CD4-positive, alpha-beta T cell treated with Interleukin-15 for 1 hour (primary cell): ENCODE data around the gene TIAL1.
"Not testable (repeated sequence)": the region's sequence is repeated elsewhere in the genome, so short reads cannot be mapped to it uniquely, and the experiment has no call there.

Source experiments
- DNase-seq: peaks from one replicate; pipeline ENCODE4 v3.0.0-alpha.2; 2020

TIAL1 gene

DNA sequence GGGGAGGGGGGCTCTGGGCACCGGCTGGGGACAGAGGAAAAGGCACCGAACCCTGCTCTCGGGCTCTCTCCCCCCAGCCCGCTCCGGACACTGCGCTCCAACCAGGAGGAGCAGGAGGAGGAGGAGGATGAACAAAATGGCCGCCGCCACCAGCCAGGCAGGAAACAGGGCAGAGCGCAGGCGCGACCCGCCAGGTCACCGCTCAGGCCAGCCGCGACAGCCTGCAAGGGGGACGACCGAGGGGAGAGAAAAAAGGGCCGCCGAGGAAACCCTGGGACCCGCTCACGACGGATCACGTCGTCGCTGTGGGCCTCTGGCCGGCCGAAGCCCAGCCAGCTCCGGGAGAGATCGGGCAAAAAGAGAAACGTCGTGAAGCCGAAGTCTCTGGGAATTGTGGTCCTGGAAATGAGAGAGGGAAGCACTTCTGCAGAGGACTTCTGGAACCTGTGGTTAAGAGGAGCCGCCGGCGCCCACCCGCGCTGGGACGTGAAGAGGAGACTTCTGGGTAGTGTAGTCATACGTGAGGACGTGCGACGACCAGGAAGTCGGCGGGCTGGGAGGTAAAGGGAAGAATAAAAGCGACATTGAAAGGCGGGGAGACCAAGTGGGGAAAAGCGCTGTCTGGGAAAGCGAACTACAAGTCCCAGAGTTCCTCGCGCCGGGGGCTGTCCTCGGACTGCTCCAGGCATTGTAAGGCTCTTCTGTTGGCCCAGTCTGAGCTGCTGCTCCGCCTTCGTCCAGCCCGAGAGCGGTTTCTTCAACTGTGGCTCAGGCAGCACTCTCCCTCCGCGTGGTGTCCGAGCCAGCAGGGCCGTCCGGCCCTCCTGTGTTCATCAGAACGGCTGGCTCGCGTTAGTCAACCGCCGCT, at the start of gene TIAL1:
Gene TIAL1 (minus strand): TSS at position 428 of the 868 bp plus-strand sequence. CDS start 499 bp downstream, outside the sequence.
- DNase-seq: peak; percentile 96

DNA sequence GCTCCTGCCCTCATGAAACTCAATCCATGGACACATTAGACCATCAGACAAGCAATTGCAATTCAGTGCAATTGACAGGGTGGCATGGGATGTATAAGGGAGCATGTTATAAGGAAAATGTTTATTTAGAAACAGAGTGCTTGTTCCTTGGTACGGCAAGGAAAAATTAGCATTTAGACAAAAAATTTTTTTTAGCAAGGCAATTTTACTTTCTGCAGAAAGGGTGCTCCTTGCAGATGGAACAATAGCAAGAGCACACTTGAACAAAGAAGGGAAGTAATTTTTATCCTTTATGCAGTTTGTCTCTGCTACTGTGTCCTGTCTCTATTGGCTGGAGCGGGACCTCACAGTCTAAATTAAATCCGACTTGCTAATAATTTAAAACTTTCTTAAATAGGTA, 48.2 kb upstream of the TIAL1 start:
- no peak for DNase-seq

DNA sequence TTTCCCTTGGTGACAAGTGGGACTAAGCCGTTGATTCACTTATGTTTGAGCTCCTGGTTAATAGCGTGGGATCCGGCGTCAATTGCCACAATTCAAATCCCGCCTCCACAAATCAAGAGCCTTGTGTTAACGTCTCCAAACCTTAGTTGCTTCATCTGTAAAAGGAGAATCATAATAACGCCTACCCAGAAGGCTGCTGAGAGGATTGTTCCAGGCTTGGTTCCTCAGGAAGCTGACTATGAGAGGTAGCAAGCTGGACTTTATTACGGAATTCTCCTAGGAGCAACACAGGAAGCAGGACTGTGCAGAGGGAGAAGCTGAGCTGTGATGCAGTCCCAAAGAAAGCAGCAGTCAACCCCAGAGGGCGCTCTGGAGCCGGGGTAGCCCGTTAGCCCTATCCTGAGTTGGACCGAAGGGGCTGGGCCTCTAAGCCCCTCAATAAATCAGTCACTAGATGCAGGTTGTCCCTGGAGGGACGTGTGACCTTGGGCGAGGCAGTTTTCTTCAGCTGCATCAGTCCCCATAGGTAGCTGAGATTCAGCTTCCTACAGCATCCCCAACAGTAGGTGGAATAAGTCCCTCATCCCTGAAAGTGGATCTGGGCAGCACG, 47.5 kb upstream of the TIAL1 start:
- no peak for DNase-seq

DNA sequence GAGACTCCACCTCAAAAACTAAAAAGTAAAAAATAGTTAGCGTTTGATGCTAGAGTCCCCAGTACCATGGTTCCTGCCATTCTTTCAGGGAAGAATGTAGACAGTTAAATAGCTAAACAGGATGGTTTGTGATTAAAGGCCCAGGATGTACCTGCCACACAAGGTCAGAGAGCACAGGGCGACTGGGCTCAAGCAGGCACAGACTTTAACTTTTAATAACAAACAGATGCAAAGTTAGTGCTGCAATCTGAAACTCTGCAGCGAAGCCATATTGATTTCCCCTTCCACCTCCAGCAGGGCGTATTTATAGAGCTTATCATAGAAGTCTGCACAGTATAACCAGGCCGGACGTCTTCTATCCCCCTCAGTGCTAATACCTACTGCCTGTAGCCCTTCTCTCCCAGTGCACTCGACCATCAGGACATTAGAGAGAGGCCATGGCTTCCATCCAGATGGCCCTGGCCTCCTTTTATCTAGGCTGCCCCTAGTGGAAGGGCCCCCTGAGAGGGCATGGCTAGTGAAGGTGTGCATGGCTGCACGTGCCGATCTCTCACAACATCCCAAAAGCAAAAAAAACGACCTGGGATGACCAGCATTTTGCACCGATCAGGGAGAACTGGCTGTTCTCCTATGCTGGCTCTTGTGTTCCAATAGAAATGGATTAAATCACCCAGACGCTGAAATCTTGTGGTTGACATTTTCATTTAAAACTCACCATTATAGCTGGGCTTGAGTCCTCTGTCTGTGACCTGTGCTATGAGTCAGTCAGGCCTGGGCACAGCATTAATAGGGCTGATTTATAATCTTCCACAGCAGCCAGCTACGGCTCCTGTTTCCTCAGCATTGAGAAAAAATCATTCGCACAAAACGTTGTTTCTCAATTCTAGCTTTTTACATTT, 46.8 kb upstream of the TIAL1 start:
- no peak for DNase-seq

- DNase-seq: no peak
Observed at GRCh38 chr10:119642556-119643111, 45.9 kb upstream of the TIAL1 start.

DNA sequence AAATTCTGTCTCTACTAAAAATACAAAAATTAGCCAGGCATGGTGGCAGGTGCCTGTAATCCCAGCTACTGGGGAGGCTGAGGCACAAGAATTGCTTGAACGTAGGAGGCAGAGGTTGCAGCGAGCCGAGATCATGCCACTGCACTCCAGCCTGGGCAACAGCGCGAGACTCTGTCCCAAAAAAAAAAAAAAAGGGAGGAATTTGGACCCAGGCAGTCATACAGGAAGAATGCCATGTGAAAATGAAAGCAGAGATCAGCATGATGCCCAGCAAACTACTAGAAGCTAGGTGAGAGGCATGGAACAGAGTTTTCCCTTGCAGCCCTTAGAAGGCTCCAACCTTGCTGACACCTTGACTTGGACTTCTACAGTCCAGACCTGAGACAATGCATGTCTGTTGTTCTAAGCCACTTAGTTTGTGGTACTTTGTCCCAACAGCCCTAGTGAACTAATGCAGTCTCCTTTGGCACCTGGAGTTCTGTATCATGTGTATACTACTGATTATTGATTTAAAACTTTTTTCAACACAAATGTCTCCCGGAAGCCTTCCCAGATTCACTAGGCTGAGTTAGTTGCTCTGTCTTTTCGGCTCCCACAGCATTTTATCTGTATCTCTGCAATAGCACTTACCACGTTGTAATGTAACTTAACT, 44.2 kb upstream of the TIAL1 start:
- DNase-seq: no peak

GRCh38 chr10:119640384-119640783, 43.6 kb upstream of the TIAL1 start:
- no peak for DNase-seq

- no peak for DNase-seq
Observed at GRCh38 chr10:119638982-119639381, 42.2 kb upstream of the TIAL1 start.

DNA sequence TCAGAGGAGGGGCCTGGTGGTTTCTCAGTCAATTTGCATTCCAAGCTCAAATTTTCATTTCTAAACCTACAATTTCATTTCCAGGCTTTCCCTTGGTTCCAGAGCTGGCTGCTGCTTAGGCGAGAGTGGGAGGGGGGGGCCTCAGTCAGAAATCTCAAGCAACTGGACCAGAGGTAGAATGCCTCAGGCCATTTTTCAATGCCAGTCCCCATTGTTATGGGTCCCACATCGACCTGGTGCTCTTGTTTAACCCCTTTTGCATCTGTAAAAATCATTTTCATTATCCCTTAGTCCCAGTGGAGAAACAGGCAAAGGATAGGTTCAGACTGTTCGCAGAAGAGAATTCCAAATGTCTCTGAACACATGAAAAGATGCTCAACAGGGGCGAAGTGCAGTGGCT, 40.9 kb upstream of the TIAL1 start:
- DNase-seq: no peak

GRCh38 chr10:119634219-119634544, 37.4 kb upstream of the TIAL1 start:
- DNase-seq: no peak

DNA sequence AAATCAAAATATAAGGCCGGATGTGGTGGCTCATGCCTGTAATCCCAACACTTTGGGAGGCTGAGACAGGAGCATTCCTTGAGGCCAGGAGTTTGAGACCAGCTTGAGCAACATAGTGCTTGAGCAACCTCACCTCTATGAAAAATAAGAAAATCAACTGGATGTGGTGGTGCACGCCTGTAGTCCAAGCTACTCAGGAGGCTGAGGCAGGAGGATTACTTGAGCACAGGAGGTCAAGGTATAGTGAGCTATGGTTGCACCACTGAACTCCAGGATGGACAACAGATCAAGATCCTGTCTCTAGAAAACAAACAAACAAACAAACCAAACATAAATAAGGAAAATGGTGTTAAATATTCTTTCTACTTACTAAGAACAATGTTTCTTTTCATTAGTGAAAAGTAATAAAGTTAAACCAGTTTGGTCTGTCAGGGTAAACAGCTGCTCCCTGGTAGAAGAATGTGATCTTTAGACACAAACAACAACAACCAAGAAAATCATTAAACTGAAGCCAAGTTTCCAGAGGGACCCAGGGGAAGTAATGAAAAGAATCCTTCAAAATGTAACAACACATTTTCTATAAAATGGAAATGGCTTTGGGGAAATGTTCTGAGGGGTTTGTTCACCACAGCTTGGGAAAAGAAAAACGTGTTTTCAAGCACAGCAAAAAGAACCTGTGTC, 36.9 kb upstream of the TIAL1 start:
- no peak for DNase-seq

DNA sequence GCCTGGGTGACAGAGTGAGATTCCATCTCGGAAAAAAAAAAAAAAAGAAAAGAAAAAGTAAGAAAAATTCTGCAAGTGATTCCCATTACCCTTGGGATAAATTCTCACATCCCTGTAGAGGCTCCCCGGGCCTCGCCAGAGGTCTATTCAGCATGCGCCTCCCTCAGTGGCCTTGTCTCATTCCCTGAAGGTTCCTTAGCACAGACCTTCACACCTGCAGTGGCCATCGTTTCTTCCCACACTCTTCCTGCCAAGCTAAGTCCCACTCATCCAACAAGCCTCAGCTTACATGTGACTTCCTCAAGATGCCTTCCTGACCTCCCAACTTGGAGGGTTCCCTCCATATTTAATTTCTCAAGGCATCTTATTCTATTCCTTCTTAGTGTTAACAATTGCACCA, 33.5 kb upstream of the TIAL1 start:
- no peak for DNase-seq

- DNase-seq: no peak
Observed at GRCh38 chr10:119625570-119626280, 29.0 kb upstream of the TIAL1 start.

GRCh38 chr10:119621078-119621384, 24.3 kb upstream of the TIAL1 start:
- no peak for DNase-seq

GRCh38 chr10:119620241-119621077, 23.7 kb upstream of the TIAL1 start:
- no peak for DNase-seq

GRCh38 chr10:119619811-119620210, 23.0 kb upstream of the TIAL1 start:
- not testable (repeated sequence) for DNase-seq

GRCh38 chr10:119619215-119619614, 22.5 kb upstream of the TIAL1 start:
- DNase-seq: no peak

GRCh38 chr10:119616882-119617570, 20.3 kb upstream of the TIAL1 start:
- DNase-seq: no peak

DNA sequence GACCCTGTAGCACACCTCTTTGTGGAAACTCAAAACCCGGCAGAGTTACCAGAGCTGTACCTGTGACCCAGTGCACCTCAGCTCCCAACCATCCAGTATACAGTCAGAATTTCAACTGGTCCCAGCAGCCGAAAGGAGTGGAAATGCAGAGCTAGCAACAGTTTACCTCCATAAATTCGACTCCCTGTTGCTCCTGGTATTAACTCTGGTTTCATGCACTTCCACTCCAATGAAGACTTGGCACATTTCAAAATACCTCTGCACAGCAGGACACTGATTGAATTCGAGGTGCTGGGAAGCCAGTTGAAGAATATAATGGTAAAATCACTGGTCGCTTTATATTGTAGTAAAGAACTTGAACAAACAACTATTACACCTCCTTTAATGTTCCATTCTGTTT, 17.9 kb upstream of the TIAL1 start:
- DNase-seq: no peak

DNA sequence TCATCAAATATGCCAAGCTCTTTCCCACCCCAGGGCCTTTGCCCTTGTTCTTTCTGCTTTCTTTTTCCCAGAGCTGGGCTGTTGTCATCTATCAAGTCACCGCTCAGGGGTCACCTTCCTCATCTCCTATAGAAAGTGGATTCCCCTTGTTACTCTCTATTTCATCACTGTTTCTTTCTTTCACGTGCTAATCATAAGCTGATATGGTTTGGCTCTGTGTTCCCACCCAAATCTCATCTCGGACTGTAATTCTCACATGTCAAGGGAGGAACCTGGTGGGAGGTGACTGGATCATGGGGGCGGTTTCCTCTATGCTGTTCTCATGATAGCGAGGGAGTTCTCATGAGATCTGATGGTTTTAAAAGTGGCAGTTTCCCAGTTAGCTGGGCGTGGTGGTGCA, 17.0 kb upstream of the TIAL1 start:
- no peak for DNase-seq
